SU-DHL-6 (cell line): ENCODE results near the gene ZBTB38.

Source experiments
- H2AFZ ChIP-seq: fragments of 200-600 bp; sonication (generic); 2 replicates; pipeline ENCODE4 v1.6.1; 2014; ENCODE audit warnings: low read depth, mild to moderate bottlenecking, moderate library complexity, mixed read lengths, antibody characterized with exemption, low read length; ENCODE audit not compliant: severe bottlenecking
- H3F3A ChIP-seq: fragments of 200-600 bp; shearing (Covaris generic); 2 replicates; pipeline ENCODE4 v1.6.0; 2016; ENCODE audit warnings: antibody characterized with exemption, mild to moderate bottlenecking; ENCODE audit not compliant: insufficient read depth
- H3K27ac ChIP-seq: fragments of 200-600 bp; sonication (generic); 2 replicates; pipeline ENCODE4 v1.5.1; 2016; ENCODE audit warnings: low read depth, mild to moderate bottlenecking, low read length, moderate library complexity, mixed read lengths
- H3K27me3 ChIP-seq: fragments of 200-600 bp; sonication (generic), shearing (Covaris generic); 2 replicates; pipeline ENCODE4 v1.6.0; 2014; ENCODE audit warnings: mild to moderate bottlenecking, low read length
- H3K36me3 ChIP-seq: fragments of 200-600 bp; sonication (generic); 2 replicates; pipeline ENCODE4 v1.6.1; 2014; ENCODE audit warnings: mild to moderate bottlenecking, low read length, mixed read lengths
- H3K4me2 ChIP-seq: fragments of 300-600, 200-600 bp; shearing (Covaris generic), sonication (generic); 2 replicates; pipeline ENCODE4 v1.6.0; 2014; ENCODE audit warnings: low read length, low read depth, mild to moderate bottlenecking; ENCODE audit not compliant: poor library complexity, severe bottlenecking
- H3K4me3 ChIP-seq: fragments of 200-600 bp; sonication (generic); 2 replicates; pipeline ENCODE4 v1.5.1; 2014; ENCODE audit warnings: antibody characterized with exemption, low read length, mild to moderate bottlenecking, mixed read lengths; ENCODE audit not compliant: insufficient read depth, poor library complexity, severe bottlenecking
- H3K79me2 ChIP-seq: fragments of 200-600 bp; sonication (generic); 2 replicates; pipeline ENCODE4 v1.6.1; 2014; ENCODE audit warnings: mild to moderate bottlenecking, low read length, moderate library complexity; ENCODE audit not compliant: insufficient read depth
- H3K9ac ChIP-seq: fragments of 200-600 bp; sonication (generic); 2 replicates; pipeline ENCODE4 v1.7.0; 2014; ENCODE audit warnings: mild to moderate bottlenecking, low read length
- H3K9me2 ChIP-seq: fragments of 200-600 bp; sonication (generic); replicated peaks from 2 replicates; pipeline ENCODE4 v1.6.1; 2014; ENCODE audit warnings: low read length; ENCODE audit not compliant: insufficient read depth
- H3K9me3 ChIP-seq: fragments of 200-600 bp; sonication (generic); 2 replicates; pipeline ENCODE4 v1.6.1; 2014; ENCODE audit warnings: low read length, mixed read lengths; ENCODE audit not compliant: insufficient read depth
- H4K20me1 ChIP-seq: fragments of 200-600 bp; sonication (generic); 2 replicates; pipeline ENCODE4 v1.6.1; 2014; ENCODE audit warnings: low read depth, mild to moderate bottlenecking, antibody characterized with exemption, low read length, moderate library complexity, mixed read lengths
- EZH2phosphoT487 ChIP-seq: fragments of 200-600 bp; sonication (generic), shearing (Covaris generic); conservative IDR thresholded peaks from 2 replicates; pipeline ENCODE4 v1.6.1; 2018; ENCODE audit warnings: mild to moderate bottlenecking, antibody characterized with exemption, low read length, moderate library complexity, mixed read lengths
- TF ChIP-seq, protein P1 (sequence below): fragments of 200-600 bp; sonication (generic); IDR thresholded peaks from one replicate; pipeline ENCODE4 v1.5.1; 2017; ENCODE audit warnings: antibody characterized with exemption, mild to moderate bottlenecking, low read length, moderate library complexity; ENCODE audit not compliant: insufficient read depth, poor library complexity, severe bottlenecking

Gene ZBTB38, protein sequence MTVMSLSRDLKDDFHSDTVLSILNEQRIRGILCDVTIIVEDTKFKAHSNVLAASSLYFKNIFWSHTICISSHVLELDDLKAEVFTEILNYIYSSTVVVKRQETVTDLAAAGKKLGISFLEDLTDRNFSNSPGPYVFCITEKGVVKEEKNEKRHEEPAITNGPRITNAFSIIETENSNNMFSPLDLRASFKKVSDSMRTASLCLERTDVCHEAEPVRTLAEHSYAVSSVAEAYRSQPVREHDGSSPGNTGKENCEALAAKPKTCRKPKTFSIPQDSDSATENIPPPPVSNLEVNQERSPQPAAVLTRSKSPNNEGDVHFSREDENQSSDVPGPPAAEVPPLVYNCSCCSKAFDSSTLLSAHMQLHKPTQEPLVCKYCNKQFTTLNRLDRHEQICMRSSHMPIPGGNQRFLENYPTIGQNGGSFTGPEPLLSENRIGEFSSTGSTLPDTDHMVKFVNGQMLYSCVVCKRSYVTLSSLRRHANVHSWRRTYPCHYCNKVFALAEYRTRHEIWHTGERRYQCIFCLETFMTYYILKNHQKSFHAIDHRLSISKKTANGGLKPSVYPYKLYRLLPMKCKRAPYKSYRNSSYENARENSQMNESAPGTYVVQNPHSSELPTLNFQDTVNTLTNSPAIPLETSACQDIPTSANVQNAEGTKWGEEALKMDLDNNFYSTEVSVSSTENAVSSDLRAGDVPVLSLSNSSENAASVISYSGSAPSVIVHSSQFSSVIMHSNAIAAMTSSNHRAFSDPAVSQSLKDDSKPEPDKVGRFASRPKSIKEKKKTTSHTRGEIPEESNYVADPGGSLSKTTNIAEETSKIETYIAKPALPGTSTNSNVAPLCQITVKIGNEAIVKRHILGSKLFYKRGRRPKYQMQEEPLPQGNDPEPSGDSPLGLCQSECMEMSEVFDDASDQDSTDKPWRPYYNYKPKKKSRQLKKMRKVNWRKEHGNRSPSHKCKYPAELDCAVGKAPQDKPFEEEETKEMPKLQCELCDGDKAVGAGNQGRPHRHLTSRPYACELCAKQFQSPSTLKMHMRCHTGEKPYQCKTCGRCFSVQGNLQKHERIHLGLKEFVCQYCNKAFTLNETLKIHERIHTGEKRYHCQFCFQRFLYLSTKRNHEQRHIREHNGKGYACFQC (N-terminal part only)

DNA sequence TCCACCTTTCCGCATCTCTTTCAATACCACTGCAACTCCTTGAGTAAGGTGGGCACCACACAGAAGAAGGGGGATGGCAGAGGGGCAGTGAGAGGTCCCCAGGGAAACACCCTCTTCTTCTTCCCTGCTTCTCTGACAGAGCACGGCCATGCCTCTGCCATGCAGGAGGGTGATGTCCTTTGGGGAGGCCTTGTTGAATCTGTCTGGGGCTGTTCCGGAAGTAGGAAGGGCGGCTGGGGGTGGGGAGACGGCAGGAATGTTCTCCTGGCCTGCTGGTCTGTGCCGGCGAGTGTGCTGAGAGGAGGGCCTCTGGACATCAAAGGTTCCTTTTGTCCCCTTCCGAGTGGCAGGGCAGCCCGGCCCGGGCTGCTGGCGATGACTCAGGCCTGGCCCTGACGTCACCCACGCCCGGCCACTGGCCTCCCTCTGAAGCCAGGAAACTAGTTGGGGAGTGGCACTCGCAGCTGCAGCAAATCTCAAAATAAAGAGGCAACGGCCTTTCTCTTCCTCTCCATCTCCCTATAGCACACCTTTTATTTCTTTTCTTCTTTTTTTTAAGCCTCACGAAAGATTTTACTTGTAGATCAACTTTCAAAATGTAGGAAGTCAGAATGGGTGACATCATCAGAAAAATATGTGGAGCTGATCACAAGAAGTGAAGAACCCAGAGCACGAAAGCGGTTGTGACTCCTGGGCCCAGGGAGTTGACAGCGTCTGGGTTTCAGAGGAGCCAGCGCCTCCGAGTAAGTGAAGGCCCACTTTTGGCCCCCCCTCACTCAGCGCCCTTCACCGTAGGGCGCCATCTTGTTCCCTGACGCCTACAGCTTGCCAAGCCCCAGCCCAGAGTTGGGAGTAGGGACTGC lies at the start of gene ZBTB38:
Gene ZBTB38 (plus strand): TSS at position 443 of the 863 bp plus-strand sequence. CDS start 73,885 bp downstream, outside the sequence.
- Histone ChIP-seq H3K27ac (peak within 1 kb of the TSS; percentile 70), H3F3A (0 out of 2 replicates have a peak, but pooled peaks cover 7% of the 10 kb centered on the region), H3K9me2 (no peaks in the 10 kb centered on the region), H3K4me3 (peak within 1 kb of the TSS; percentile 19), H3K79me2 (no peaks in the 10 kb centered on the region), H4K20me1 (no peaks in the 10 kb centered on the region), H2AFZ (peak within 1 kb of the TSS; percentile 95), H3K27me3 (no peaks in the 10 kb centered on the region), H3K9ac (peak within 1 kb of the TSS; percentile 47), H3K4me2 (peak within 1 kb of the TSS; percentile 62), H3K9me3 (no peaks in the 10 kb centered on the region), H3K36me3 (0 out of 2 replicates have a peak, but pooled peaks cover under 1% of the 10 kb centered on the region)
- no peak for TF ChIP-seq EZH2phosphoT487
- TF ChIP-seq, protein P1, sequence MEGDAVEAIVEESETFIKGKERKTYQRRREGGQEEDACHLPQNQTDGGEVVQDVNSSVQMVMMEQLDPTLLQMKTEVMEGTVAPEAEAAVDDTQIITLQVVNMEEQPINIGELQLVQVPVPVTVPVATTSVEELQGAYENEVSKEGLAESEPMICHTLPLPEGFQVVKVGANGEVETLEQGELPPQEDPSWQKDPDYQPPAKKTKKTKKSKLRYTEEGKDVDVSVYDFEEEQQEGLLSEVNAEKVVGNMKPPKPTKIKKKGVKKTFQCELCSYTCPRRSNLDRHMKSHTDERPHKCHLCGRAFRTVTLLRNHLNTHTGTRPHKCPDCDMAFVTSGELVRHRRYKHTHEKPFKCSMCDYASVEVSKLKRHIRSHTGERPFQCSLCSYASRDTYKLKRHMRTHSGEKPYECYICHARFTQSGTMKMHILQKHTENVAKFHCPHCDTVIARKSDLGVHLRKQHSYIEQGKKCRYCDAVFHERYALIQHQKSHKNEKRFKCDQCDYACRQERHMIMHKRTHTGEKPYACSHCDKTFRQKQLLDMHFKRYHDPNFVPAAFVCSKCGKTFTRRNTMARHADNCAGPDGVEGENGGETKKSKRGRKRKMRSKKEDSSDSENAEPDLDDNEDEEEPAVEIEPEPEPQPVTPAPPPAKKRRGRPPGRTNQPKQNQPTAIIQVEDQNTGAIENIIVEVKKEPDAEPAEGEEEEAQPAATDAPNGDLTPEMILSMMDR, result no peak

DNA sequence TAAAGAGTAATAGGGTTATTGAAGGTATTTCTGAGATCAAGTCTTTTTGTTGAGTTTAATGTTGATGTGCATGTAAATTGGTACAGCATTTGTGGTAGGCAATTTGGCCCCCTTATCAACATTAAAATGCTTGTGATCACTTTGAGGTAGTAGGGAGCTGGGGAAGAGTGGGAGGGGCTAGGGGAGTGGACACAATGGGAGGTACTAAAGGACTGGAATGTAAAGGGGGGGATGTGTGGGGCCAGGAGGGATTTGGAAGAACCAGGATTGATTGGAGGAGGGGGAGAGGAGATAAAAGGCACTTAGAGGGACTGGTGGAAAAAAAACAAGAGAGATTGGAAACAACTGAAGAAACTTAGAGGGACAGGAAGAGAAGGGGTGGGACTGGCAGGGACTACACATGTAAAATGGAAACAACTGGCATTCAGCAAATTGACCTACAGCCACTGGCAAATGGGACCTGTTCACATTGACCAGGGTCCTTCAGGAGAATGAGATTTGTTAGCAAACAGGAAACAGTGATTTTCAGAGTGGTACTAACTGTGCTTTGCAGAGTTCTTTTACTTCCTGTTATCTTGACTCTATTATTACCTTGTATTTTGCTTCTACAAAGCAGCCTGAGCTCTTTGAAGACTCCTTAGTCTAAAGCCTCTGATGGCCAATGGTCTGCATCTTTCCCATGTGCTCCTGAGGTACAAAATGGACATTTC lies 47.8 kb upstream of the ZBTB38 start:
- no peak overlapping the region for H3K9ac ChIP-seq
- no peaks in the 10 kb centered on the region for H3K9me3 ChIP-seq
- H3F3A ChIP-seq, result no peaks in the 10 kb centered on the region
- H3K36me3 ChIP-seq, result no peaks in the 10 kb centered on the region
- peak overlapping the region; percentile 2 for H2AFZ ChIP-seq
- no peak overlapping the region for H3K27ac ChIP-seq
- H3K4me3 ChIP-seq, result no peak overlapping the region
- no peaks in the 10 kb centered on the region for H3K79me2 ChIP-seq
- no peaks in the 10 kb centered on the region for H3K9me2 ChIP-seq
- no peak overlapping the region for H3K4me2 ChIP-seq
- H3K27me3 ChIP-seq, result no peaks in the 10 kb centered on the region
- TF ChIP-seq, protein P1, result no peak
- no peak for TF ChIP-seq EZH2phosphoT487
- H4K20me1 ChIP-seq, result no peaks in the 10 kb centered on the region

DNA sequence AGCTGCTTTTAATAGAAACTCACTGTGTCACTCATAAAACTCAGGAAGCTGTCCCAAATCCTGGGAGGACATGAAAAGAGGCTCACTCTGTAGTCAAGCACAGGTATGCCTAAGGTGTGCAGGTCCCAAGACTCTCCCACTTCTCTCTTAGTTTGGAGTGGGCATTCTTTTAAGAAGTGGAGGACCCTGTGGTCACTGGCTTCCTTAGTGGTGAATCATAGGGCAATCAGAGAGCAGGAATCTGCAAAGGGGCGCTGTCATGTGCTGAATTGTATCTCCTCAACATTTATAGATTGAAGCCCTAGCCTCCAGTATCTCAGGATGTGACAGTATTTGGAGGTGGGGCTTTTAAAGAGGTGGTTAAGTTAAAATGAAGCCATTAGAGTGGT lies 47.2 kb upstream of the ZBTB38 start:
- H3F3A ChIP-seq, result no peaks in the 10 kb centered on the region
- H3K9me2 ChIP-seq, result no peaks in the 10 kb centered on the region

More for the DNA sequence above, 47.2 kb upstream of the ZBTB38 start:
- Histone ChIP-seq H2AFZ (peak overlapping the region; percentile 2), H3K36me3 (no peaks in the 10 kb centered on the region), H3K4me2 (no peak overlapping the region), H3K4me3 (no peak overlapping the region), H3K27me3 (no peaks in the 10 kb centered on the region), H3K27ac (no peak overlapping the region), H3K9ac (no peak overlapping the region), H3K9me3 (no peaks in the 10 kb centered on the region), H4K20me1 (no peaks in the 10 kb centered on the region), H3K79me2 (no peaks in the 10 kb centered on the region)
- TF ChIP-seq, protein P1, result no peak
- TF ChIP-seq EZH2phosphoT487, result no peak
